Immature natural killer cell (primary cell): ENCODE measurements around the gene KIAA1671. TPM values are rescaled to one million over a fixed set of nuclear protein-coding genes. Genes with fewer than 3 reads are reported as not detected.
"Not testable (repeated sequence)": the region's sequence is repeated elsewhere in the genome, so short reads cannot be mapped to it uniquely, and the experiment has no call there.

Source experiments
- DNase-seq, 3 donors: peaks; one replicate each; pipeline ENCODE4 v3.0.0; 2022; ENCODE audit warnings: mixed read lengths in 1 of 3
- H3K27ac Mint-ChIP-seq, 6 donors: one replicate each; pipeline ENCODE4 v1.8.0; 2020; ENCODE audit warnings: mixed read lengths in 6 of 6, mild to moderate bottlenecking in 5 of 6, inconsistent platforms in 4 of 6, moderate library complexity in 3 of 6
- H3K27me3 Mint-ChIP-seq, 3 donors: one replicate each; pipeline ENCODE4 v1.8.0; 2020 to 2021; ENCODE audit warnings: low read depth in 3 of 3, mild to moderate bottlenecking in 3 of 3, mixed read lengths in 3 of 3, moderate library complexity in 3 of 3, inconsistent platforms in 1 of 3
- H3K36me3 Mint-ChIP-seq, 3 donors: one replicate each; pipeline ENCODE4 v1.8.0; 2020; ENCODE audit warnings: mixed read lengths in 3 of 3, inconsistent platforms in 2 of 3, mild to moderate bottlenecking in 2 of 3
- H3K4me1 Mint-ChIP-seq, 2 donors: one replicate each; pipeline ENCODE4 v1.8.0; 2020; ENCODE audit warnings: inconsistent platforms in 2 of 2, mild to moderate bottlenecking in 2 of 2, mixed read lengths in 2 of 2, moderate library complexity in 1 of 2
- H3K4me3 Mint-ChIP-seq, 5 donors: one replicate each; pipeline ENCODE4 v1.8.0; 2020; ENCODE audit warnings: mild to moderate bottlenecking in 5 of 5, mixed read lengths in 5 of 5, inconsistent platforms in 3 of 5, moderate library complexity in 3 of 5
- H3K9me3 Mint-ChIP-seq, 6 donors: one replicate each; pipeline ENCODE4 v1.8.0; 2020; ENCODE audit warnings: mild to moderate bottlenecking in 6 of 6, mixed read lengths in 6 of 6, inconsistent platforms in 4 of 6, moderate library complexity in 3 of 6
- polyA plus RNA-seq, 3 donors: library from polyadenylated mRNA; unstranded; fragments of 300-500 nt; fragmentation: Illumina TruSeq; gene quantifications; one replicate each; pipeline ENCODE4 v1.2.3, GENCODE V29; 2021

The KIAA1671 gene
- polyA plus RNA-seq, 3 donors from 2014 or later, result 0.43 to 3.0 (median 2.5) TPM

DNA sequence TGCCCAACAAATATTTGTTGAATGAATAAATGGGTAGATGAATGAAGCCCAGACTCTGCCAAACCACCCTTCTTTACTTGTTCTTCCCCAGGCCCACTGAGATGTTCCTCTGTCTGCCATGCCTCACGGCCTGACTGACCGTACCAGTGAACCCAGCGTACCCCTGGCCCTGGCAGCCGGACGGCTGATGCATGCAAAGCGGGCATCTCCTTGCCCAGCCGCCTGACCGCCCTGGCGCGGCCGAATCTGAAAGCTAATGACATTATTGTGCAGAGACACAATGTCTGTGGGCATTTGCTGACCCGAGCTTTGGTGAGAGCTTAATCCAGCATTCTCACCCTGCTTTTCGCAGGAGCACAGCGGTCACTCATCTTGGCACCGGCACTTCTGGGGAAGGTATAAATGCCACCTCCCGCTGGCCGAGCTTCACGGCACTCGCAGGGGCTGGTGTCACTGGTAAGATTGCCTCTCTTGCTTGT lies 266.7 kb downstream of the KIAA1671 start, which contains the start of gene CRYBB2:
TSS of gene CRYBB2 (plus strand) at position 429 of the 479 bp plus-strand sequence. CDS start 1,791 bp downstream, outside the sequence.
- no peak within 1 kb of the TSS for H3K4me3 Mint-ChIP-seq
- H3K27me3 Mint-ChIP-seq, result peaks cover 8 to 13% (median 8%) of the 10 kb centered on the region in 3 donors
- no peaks in the 10 kb centered on the region for H3K36me3 Mint-ChIP-seq
- H3K4me1 Mint-ChIP-seq, result no peaks in the 10 kb centered on the region
- no peak within 1 kb of the TSS for H3K27ac Mint-ChIP-seq
- DNase-seq, result no peak
- peaks cover 0 to 4% (median 0%) of the 10 kb centered on the region in 6 donors for H3K9me3 Mint-ChIP-seq

DNA sequence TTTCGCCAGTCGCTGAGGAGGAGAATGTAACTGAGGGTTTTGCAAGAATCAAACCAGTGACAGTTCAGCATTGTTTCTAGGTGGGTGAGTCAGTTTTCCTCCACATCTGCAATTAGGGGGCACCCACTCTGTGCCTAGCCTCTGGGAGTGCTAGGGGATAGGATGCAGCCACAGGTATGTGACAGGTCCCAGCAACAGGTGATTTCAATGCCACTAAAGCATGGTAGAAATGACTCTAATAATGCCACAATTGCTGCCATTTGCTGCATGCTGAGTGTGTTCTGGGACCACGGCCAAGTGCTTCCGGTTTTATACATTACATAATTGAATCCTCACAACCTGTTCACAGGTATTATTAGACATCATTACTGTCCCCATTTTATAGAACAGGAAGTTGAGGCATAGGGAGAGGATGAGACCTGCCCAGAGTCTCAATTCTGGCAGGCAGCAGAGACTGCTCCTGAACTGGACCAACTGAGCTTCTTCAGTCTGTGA lies 267.5 kb downstream of the KIAA1671 start:
- peaks cover 8 to 13% (median 8%) of the 10 kb centered on the region in 3 donors for H3K27me3 Mint-ChIP-seq

DNA sequence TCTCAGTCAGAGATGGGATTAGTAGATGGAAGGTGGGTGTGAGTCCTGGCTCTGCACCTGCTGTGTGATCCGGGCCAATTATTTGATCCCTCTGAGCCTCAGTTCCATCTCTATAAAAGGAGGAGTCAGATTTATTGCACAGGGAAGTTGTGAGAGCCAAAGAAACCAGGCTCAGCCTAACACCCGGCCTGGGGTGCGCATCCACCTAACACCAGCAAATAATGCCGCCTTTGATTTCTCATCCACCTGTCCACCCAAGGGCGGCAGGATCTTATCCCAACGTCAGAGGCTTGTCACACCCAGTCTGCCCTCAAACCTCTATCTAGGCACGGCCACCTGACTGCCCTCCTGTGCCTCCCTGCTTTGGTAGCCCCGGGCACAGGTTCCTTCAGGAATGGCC lies 269.3 kb downstream of the KIAA1671 start:
- Mint-ChIP-seq H3K9me3 (peaks cover 0 to 4% (median 0%) of the 10 kb centered on the region in 6 donors), H3K27ac (no peak overlapping the region), H3K4me1 (no peaks in the 10 kb centered on the region), H3K4me3 (no peak overlapping the region), H3K36me3 (no peaks in the 10 kb centered on the region), H3K27me3 (peaks cover 2 to 13% (median 8%) of the 10 kb centered on the region in 3 donors)
- no peak for DNase-seq

More for the DNA sequence above, 267.5 kb downstream of the KIAA1671 start:
- DNase-seq, result no peak
- no peak overlapping the region for H3K4me3 Mint-ChIP-seq
- H3K36me3 Mint-ChIP-seq, result no peaks in the 10 kb centered on the region
- peaks cover 0 to 4% (median 0%) of the 10 kb centered on the region in 6 donors for H3K9me3 Mint-ChIP-seq
- H3K27ac Mint-ChIP-seq, result no peak overlapping the region
- no peaks in the 10 kb centered on the region for H3K4me1 Mint-ChIP-seq

DNA sequence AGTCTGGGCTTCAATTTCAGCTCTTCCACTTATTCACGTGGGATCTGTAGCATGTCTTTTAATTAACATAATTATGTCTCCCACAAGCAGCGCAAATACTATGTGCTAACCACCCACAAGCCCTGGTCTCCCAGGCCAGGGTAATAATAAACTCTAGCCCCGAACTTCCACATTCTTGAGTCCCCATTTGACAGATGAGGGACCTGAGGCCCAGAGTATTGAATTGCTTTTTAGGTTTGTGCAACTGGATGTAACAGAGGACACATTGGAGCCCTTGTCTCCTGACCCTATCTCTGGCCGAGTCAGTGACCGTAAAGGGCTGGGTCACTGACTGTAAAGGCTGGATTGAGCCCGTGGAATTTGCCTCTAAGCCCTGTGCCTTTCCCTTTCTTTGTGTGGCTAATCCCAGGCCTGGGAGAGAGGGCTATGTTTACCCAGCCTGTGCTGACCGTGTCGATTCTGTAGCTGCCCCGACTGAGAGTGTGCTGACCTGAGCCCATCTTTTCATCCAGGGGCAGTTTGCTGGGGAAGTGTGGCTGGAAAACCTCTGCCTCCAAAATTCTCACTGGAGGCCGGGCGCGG lies 270.8 kb downstream of the KIAA1671 start:
- no peaks in the 10 kb centered on the region for H3K4me1 Mint-ChIP-seq
- H3K4me3 Mint-ChIP-seq, result no peak overlapping the region
- peaks cover 2 to 13% (median 5%) of the 10 kb centered on the region in 3 donors for H3K27me3 Mint-ChIP-seq
- H3K36me3 Mint-ChIP-seq, result no peaks in the 10 kb centered on the region
- DNase-seq, result no peak
- peaks cover 0 to 4% (median 0%) of the 10 kb centered on the region in 6 donors for H3K9me3 Mint-ChIP-seq
- no peak overlapping the region for H3K27ac Mint-ChIP-seq

DNA sequence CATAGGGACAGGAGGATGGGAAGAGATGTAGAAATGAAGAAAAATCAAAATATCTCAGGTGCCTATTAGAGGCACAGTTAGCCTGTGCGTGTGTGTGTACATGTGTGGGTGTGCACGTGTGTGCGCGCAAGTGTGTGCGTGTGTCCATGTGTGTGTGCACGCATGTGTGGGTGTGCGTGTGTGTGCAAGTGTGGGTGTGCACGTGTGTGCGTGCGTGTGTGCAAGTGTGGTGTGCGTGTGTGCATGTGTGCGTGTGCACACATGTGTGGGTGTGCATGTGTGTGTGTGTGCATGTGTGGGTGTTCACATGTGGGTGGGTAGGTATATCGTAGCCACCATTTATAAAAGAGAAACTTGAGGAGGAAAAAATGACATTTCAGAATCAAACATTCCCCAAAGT lies 276.3 kb downstream of the KIAA1671 start:
- Mint-ChIP-seq H3K4me3 (no peak overlapping the region), H3K27ac (no peak overlapping the region), H3K36me3 (no peaks in the 10 kb centered on the region), H3K27me3 (peaks cover 1 to 5% (median 2%) of the 10 kb centered on the region in 3 donors), H3K9me3 (no peaks in the 10 kb centered on the region), H3K4me1 (no peaks in the 10 kb centered on the region)
- DNase-seq, result no peak

DNA sequence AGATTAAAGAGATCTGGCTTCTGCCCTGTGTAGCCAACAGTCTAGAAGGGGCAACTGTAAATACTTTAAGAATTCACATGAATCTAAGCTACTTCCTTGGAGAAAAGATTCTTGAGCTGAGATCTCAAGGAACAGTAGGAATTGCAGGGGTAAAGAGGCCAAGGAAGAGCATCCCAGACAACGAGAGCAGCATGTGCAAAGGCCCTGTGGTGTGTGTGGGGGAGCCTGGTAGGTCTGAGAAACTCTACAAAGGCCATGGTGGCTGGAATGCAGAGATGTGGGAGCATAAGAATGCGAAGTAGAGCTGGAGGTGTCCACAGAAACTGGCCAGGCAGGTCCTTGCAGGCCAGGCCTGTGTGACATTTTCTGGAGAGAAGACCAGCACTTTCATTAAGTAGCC lies 278.2 kb downstream of the KIAA1671 start:
- H3K9me3 Mint-ChIP-seq, H3K4me1 Mint-ChIP-seq, DNase-seq, H3K36me3 Mint-ChIP-seq, H3K4me3 Mint-ChIP-seq, H3K27ac Mint-ChIP-seq: not testable (repeated sequence)
- H3K27me3 Mint-ChIP-seq, result peaks cover 1 to 12% (median 2%) of the 10 kb centered on the region in 3 donors

DNA sequence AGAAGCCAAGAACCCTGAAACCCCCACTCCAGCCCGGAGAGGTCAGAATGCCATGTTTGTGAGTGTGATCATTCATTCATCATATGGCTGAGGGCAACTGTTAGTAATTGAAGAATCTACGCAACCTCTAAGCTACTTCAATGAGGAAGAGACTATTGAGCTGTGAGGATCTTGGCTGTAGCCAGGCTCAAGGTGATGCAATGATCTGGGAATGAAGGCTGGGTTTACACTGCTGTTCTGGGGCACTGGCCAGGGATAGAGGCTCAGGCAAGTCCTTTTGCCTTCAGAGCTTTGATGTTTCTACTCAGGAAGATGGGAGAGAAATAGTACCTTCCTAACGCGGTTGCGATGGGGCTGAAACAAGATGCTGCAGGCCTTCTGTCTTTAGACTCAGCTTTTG lies 279.8 kb downstream of the KIAA1671 start:
- peaks cover 2 to 13% (median 6%) of the 10 kb centered on the region in 3 donors for H3K27me3 Mint-ChIP-seq

DNA sequence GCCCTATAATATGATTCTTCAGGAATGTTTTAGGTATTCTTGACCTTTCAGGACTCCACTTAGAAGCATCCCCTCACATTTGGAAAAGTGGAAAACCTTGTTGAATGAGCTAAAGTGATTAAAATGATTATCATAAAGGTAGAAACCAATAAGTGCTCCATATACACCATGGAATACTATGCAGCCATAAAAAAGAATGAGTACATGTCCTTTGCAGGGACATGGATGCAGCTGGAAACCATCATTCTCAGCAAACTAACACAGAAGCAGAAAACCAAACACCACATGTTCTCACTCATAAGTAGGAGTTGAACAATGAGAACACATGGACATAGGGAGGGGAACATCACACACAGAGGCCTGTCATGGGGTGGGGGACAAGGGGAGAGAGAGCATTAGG lies 281.2 kb downstream of the KIAA1671 start:
- not testable (repeated sequence) for H3K4me1 Mint-ChIP-seq, H3K9me3 Mint-ChIP-seq
- peaks cover 2 to 16% (median 6%) of the 10 kb centered on the region in 3 donors for H3K27me3 Mint-ChIP-seq

More for the DNA sequence above, 279.8 kb downstream of the KIAA1671 start:
- DNase-seq, result no peak
- peaks cover 2 to 4% of the 10 kb centered on the region in 2 donors for H3K4me1 Mint-ChIP-seq
- H3K27ac Mint-ChIP-seq, result no peak overlapping the region
- no peak overlapping the region for H3K4me3 Mint-ChIP-seq
- no peaks in the 10 kb centered on the region for H3K36me3 Mint-ChIP-seq
- H3K9me3 Mint-ChIP-seq, result no peaks in the 10 kb centered on the region

DNA sequence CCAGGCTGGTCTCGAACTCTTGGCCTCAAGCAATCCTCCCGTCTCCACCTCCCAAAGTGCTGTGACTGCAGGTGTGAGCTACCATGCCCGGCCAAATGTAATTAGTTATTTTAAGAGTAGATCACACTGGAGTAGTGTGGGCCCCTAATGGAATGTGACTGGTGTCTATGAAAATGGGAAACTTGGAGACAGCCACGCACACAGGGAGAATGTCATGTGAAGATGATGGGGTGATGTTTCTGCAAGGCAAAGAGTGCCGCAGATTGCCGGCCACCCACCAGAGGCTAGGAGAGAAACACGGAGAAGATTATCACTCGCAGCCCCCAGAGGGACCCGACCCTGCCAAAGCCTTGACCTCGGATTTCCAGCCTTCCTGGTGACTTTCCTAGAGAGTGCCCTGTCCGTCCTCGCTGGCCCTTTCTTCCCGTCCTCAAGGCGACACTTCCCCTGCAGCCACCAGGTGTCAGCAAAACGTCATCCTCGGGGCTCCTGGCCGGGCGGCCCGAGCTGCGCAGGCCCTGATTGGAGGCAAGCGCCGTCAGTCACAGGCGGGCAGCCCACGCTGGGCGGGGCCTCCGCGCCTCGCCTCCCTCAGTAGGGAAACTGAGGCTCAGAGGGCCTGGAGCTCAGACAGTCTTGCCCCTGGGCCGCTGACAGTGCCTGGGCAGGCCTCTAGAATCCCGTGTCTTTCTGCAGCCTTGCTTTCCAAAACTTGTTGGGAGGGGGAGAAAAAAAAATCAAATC lies 283.2 kb downstream of the KIAA1671 start:
- Mint-ChIP-seq H3K9me3 (no peaks in the 10 kb centered on the region), H3K4me1 (peaks cover 2 to 4% of the 10 kb centered on the region in 2 donors)

More for the DNA sequence above, 281.2 kb downstream of the KIAA1671 start:
- H3K4me3 Mint-ChIP-seq, H3K27ac Mint-ChIP-seq, DNase-seq, H3K36me3 Mint-ChIP-seq: not testable (repeated sequence)

DNA sequence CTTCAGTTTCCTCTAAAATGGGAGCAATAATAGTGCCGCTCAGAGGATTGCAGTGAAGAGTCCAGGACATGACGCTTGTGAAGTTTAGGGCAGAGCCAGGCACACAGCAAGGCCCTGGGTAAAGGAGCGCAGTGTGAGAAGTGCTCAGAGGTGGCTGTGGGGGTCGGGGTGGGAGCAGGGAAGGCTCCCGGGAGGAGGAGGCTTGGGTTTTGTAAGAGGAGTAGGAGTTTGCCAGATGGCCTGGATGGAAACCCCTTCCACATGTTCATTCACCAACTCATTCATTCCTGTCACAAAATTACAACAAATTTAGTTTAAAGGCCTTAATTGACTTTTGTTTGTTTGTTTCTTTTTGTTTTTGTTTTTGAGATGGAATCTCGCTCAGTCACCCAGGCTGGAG lies 283.9 kb downstream of the KIAA1671 start:
- Mint-ChIP-seq H3K27me3 (peaks cover 9 to 22% (median 12%) of the 10 kb centered on the region in 3 donors), H3K4me3 (no peak overlapping the region), H3K36me3 (no peaks in the 10 kb centered on the region), H3K4me1 (peaks cover 2 to 4% of the 10 kb centered on the region in 2 donors), H3K9me3 (no peaks in the 10 kb centered on the region), H3K27ac (no peak overlapping the region)
- no peak for DNase-seq

More for the DNA sequence above, 283.2 kb downstream of the KIAA1671 start:
- no peaks in the 10 kb centered on the region for H3K36me3 Mint-ChIP-seq
- peak; percentile 39 to 47 (median 46) for DNase-seq
- no peak overlapping the region for H3K27ac Mint-ChIP-seq
- H3K27me3 Mint-ChIP-seq, result peaks cover 9 to 17% (median 10%) of the 10 kb centered on the region in 3 donors
- peak overlapping the region in 1 of 5 donors; percentile 25 for H3K4me3 Mint-ChIP-seq

DNA sequence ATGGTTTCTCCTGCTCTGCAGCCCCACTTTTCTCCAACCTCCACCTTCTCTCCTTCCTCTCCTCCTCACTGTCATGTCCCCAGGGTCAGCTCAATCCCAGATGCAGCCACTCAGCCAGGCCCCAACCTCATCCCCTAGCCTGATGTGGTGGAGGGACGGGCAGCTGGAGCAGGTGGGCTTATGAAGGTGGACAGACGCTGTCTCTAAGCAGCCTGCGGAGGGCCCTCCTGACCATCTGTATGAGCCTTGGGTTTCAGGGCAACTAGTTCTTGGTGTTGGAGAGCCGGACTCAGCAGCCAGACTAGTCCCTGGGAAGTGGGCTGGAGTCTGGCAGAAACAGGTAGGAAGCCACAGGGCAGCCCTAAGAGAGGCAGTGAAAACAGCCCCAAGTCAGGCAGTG lies 285.0 kb downstream of the KIAA1671 start:
- Mint-ChIP-seq H3K36me3 (no peaks in the 10 kb centered on the region), H3K4me3 (no peak overlapping the region), H3K9me3 (no peaks in the 10 kb centered on the region), H3K27ac (no peak overlapping the region), H3K27me3 (peaks cover 7 to 21% (median 11%) of the 10 kb centered on the region in 3 donors), H3K4me1 (peaks cover 2 to 4% of the 10 kb centered on the region in 2 donors)
- no peak for DNase-seq

DNA sequence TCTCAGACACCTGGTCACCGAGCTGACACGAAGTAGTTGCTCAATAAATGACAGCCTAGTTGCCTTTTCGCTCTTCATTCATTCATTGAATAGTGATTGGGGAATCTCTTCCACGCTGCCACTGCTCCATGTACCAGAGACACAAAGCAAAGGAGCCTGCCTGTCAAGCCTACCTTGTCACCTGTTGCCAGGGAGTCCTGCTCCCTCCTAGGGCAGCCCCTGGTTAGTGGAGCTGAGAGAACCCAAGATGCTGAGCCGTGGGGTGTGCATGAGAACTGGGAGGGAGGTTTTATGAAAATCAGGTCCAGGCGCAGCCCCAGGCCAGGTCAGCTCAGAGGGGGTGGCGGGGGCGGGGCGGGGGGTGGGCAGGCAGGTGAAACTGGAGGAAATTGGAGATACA lies 285.5 kb downstream of the KIAA1671 start:
- H3K4me3 Mint-ChIP-seq, H3K27ac Mint-ChIP-seq, H3K4me1 Mint-ChIP-seq, H3K9me3 Mint-ChIP-seq, DNase-seq, H3K36me3 Mint-ChIP-seq: not testable (repeated sequence)
- peaks cover 7 to 22% (median 10%) of the 10 kb centered on the region in 3 donors for H3K27me3 Mint-ChIP-seq
